ENCODE data around the gene DEF6.

The DEF6 gene

DNA sequence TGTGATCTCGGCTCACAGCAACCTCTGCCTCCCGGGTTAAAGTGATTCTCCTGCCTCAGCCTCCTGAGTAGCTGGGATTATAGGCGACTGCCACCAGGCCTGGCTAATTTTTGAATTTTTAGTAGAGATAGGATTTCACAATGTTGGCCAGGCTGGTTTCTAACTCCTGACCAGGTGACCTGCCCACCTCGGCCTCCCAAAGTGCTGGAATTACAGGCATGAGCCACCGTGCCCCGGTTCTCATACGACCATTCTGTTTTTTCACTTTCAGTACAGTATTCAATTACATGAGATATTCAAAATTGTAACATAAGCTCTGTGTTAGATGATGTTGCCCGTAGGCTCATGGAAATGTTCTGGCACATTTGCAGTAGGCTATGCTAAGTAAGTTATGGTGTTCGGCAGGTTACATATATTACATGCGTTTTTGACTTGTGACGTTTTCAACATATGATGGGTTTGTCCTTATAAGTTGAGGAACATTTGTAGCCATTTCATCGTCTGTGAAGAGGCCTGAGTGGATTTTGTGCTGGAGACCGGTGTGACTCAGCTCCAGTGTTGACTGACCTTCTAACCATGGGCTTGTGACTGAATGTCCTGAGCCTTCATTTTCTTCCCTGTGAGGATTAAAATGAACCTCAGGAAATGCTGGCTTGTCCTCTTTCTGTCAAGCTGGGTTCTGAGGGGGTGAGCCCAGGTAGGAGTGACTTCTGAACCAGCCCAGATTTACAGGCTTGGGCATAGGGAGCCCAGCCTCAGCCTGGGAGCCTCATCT is 56.9 kb downstream of the DEF6 start:
- DNase-seq = no peak

DNA sequence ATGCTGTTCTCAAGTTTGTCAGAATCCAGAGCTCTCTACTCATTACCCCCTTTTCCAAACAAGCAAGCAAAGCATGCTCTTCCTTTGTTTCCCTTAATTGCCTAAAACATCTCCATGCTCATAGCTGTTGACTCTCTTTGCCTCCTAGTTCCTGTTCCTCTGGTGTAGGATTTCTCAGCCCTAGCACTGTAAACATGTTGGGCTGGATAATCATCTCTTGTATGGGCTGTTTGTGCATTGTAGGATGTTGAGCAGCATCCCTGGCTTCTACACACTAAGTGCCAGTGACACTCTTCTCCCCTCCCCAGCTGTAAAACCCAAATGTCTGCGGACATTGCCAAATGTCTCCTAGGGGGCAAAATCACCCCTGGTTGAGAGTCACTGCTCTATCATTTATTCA is 58.8 kb downstream of the DEF6 start:
- DNase-seq = no peak

DNA sequence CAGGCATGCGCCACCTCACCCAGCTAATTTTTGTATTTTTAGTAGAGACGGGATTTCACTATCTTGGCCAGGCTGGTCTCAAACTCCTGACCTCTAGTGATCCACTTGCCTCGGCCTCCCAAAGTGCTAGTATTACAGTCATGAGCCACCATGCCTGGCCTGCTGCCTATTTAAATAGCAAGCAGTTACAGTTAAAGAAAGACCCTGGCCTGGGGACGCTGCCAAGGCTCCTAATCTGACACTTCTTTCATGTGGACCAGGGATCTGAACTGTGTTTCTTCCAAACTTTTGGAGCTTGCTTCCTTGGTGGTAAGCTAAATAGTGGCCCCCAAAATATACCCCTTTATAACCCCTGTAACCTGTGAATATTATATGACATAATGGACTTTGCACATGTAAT is 60.1 kb downstream of the DEF6 start:
- no peak for DNase-seq

DNA sequence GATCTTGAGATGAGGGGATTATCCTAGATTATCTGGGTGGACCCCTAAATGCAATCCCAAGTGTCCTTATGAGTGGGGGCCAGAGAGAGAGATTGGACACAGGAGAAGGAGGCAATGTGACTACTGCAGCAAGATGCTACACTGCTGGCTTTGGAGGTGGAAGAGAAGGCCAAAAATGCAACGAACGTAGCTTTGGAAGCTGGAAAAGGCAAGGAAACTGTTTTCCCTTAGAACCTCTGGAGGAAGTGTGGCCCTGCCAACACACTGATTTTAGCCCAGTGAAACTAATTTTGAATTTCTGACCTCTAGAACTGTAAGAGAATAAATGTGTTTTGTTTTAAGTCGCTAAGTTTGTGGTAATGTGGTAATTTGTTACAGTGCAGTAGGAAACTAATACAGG is 60.5 kb downstream of the DEF6 start:
- DNase-seq = no peak

- no peak for DNase-seq
Observed at GRCh38 chr6:35359346-35359743, 61.7 kb downstream of the DEF6 start.

DNA sequence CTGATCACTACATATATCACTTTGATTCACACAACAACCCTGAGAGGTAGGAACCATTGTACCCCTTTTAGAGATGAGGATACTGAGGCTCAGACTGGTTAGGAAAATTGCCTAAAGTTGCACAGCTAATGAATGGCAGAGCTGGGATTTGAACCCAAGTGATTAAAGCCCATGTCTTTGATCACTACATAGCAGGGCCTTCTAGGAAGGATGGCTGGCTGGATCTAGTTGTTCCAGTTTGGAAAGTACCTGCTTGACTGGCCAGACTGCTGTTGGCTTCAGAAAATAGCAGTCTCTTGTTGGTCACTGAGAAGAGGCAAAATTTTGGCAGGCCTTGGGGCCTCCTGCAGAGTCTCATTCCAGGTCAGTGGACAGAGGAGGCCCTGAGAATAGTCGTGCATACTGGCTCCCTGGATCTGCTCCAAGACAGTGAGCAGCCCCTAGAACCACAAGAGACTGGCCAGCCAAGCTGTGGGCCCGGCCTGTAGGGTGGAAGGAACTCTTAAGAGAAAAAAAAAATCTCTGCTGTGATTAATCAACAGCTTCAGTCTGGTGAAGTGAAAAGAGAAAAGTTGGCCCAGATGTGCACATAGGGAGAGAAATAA is 62.2 kb downstream of the DEF6 start:
- DNase-seq = peak in 1 of 2 experiments; percentile 60

GRCh38 chr6:35360349-35361138 is 62.9 kb downstream of the DEF6 start:
- DNase-seq = peak in 1 of 2 experiments; percentile 34

DNA sequence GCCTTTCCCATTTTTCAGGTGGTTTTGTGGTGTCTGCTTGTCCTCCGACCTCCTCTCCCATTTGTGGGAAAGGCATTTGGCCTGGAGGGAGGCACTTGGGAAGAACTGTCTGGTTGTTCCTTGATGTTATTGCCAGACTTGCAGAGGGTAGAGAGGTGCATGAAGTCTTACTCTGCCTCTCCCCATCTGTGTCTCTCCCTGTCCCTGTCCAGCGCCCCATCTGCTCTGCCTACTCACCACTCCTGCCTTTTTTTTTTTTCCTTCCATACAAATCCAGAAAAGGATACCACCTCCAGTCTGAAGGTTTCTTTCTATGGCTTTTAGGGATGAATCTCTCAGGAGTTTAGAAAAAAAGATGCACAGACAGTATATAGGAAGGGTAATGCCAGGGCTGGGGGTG is 64.6 kb downstream of the DEF6 start:
- no peak for DNase-seq

- DNase-seq = no peak
Observed at GRCh38 chr6:35363293-35363750, 65.7 kb downstream of the DEF6 start.

DNA sequence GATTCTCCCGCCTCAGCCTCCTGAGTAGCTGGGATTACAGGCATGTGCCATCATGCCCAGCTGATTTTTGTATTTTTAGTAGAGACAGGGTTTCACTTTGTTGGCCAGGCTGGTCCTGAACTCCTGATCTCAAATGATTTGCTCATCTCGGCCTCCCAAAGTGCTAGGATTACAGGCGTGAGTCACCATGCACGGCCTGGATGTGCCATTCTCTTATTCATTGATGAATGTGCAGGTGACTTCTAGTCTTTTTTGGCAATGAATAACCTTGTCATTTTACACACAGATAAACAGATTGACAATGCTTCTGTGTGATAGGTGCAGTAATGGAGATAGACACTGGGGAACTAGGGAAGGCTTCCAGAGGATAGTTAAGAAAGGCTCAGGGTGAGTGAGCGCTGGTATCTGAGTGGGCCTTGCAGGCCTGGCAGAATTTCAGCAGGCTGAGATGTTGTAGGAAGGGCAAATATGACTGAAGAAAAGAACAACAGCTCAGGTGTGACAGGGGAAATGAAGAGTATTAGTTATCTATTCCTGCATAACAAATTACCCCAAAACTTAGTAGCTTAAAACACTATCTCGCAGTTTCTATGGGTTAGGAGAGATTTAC is 68.1 kb downstream of the DEF6 start:
- no peak for DNase-seq

DNA sequence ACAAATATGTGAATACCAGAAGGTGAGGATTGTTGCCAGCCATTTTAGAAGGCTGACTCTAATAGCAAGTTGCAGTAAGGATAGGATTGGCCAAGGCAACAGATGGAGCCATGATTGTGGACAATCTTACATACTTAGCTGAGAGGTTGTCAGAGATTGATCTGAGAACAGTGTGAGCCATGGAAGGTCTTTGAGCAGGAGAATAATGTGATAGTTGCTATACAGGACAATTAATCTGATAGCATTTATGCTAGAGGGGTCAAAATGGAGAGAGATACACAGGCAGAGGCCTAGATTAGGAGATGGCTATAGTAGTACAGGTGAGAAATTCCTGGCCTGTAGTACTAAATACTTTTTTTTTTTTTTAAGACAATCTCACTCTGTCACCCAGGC is 68.6 kb downstream of the DEF6 start:
- DNase-seq = no peak

DNA sequence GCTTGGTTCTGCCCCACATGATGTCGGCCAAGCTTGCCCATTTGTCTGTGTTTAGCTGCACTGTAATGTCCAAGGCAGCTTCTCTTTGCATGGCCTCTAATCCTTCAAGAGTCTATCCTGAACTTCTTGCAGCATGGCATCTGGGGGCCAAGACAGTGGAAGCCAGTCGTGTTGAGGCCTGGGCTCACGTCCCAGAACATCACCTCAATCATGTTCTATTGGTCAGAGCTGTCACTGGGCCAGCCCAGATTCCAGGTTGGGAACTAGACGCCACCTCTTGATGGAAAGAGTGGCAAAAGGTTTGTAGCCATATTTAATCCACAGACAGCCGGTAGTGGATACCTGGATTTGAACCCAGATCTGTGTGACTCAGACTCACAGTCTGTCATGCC is 70.0 kb downstream of the DEF6 start:
- no peak for DNase-seq

DNA sequence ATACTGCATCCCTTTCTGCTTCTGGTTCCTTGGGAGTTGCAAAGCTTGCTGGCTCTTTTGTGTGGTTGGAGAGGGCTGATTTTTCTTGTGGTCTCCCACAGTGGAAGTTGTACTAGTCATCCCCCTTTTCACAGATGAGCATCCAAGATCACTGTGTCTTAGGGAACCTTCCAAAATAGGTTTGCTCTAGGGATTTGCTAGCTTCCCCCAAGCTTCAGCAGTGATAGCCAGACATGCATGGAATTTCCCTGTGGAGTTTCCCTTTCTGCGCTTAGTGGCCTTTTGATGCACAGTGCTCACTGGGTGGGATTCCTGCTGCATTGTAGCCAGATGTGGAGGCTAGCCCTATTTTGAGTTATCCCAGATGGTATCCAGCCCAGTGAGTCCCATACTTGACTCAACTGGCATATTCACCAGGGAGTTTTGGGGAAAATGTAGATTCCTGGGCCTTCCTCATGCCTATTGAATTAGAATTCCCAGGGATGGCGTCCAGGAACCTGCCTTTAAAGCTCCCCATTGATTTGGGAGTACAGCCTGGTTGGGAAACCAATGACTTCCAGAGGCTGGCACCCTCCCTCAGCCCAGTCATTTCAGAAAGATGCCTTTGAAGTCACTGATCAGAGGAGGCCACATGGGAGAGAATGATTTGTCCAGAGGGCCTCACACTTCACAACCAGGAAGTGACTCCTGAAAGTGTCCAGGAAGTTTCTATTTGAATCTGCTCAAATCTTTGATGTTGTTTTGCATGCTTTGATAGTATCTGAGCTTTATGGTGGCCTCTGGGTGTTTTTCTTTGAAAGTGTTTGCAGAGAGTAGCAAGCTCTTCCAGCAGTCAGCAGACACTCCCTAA is 70.6 kb downstream of the DEF6 start:
- DNase-seq = no peak

DNA sequence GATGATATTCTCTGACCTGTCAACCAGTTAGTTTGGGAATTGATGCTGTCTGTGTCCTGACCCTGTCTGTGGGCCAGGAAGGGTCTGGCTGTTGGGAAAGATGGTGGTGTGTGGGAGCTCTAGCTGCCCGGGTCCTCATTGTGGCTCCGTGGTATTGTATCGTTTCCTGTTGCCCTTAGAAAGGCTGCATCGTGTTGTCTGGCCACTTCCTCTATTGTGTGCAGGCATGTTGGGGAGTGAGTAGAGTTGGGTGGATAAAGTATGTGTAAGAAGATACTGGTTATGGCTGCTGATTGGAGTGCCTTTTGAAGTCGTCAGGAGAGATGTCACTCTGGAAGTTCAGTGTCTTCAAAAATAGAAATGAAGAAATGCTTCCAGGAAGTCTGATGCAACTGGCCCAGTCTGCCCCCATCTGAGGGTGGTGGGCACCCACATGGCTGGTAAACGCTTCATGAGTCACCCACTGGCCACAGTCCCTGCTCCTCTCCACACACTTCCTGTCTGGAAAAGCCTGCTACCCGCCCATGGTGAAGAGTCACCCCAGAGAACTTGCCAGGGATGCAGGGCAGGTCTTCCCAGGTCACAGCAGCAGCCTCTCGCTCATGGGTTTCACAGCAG is 72.6 kb downstream of the DEF6 start:
- no peak for DNase-seq

DNA sequence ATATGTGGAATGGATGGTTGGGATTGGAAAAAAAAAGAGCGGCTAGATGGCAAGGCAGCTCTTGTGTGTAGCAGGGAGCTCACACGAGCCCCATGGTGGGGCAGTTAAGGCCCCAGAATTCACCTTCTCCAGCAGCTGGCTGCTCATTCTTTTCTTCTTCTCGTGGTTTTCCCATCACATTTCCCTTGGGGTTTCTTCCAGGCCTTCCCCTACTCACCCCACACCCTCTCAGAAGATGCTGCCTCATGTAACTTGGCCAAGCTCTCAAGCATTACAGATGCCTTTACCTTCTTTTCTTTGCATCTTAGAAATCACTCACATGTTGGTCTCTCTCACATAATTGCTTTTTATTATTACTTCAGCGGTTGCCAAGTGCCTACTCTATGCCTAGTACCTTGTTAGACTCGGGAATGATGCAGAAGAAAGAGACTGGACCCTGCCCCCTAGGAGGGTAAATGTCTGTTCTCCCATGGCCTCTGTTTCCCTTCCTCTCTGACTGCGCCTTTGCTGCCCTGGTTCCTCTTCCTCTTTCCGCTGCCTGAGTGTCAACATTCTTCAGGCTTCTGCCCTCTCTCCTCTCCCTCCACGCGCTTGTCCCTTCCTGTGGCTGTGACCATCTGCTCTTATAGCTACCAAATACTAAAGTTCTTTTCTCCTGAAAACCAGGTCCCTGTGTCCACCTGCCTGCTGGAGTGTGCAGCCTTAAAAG is 73.3 kb downstream of the DEF6 start:
- no peak for DNase-seq
